RWPE2 (cell line): Measurements from ENCODE around the gene ZBTB18.

Experiments used
- ATAC-seq: fragments of 200-7000 bp; cut with Tn5 transposase; 3 replicates; pipeline ENCODE4 v1.9.1; 2021; ENCODE audit warnings: low read depth
- DNase-seq: peaks from one replicate; pipeline ENCODE4 v3.0.0-alpha.2; 2020; ENCODE audit warnings: low spot score
- H3K27ac ChIP-seq: fragments of 450-650 bp; 2 replicates; pipeline ENCODE4 v1.5.1; 2017; ENCODE audit warnings: mild to moderate bottlenecking; ENCODE audit not compliant: poor library complexity, severe bottlenecking
- H3K27me3 ChIP-seq: fragments of 250-450 bp; sonication (Bioruptor Pico); 2 replicates; pipeline ENCODE4 v1.5.1; 2021; ENCODE audit warnings: mild to moderate bottlenecking, moderate library complexity; ENCODE audit not compliant: insufficient read depth, poor library complexity, severe bottlenecking
- H3K36me3 ChIP-seq: fragments of 250-450 bp; sonication (Bioruptor Pico); 2 replicates; pipeline ENCODE4 v1.5.1; 2020; ENCODE audit warnings: low read depth, mild to moderate bottlenecking, moderate library complexity
- H3K4me1 ChIP-seq: fragments of 250-450 bp; sonication (Bioruptor Pico); 2 replicates; pipeline ENCODE4 v1.5.1; 2021; ENCODE audit warnings: mild to moderate bottlenecking, moderate library complexity; ENCODE audit not compliant: insufficient read depth, poor library complexity, severe bottlenecking
- H3K4me3 ChIP-seq: fragments of 250-450 bp; sonication (Bioruptor Pico); 2 replicates; pipeline ENCODE4 v1.5.1; 2021; ENCODE audit warnings: mild to moderate bottlenecking, moderate library complexity; ENCODE audit not compliant: severe bottlenecking
- H3K9me3 ChIP-seq: fragments of 250-450 bp; sonication (Bioruptor Pico); 2 replicates; pipeline ENCODE4 v1.5.1; 2021; ENCODE audit warnings: mild to moderate bottlenecking, moderate library complexity; ENCODE audit not compliant: severe bottlenecking
- CTCF ChIP-seq: fragments of 450-650 bp; IDR thresholded peaks from one replicate; pipeline ENCODE4 v1.5.1; 2017; ENCODE audit warnings: mild to moderate bottlenecking, moderate library complexity; ENCODE audit not compliant: poor library complexity, severe bottlenecking

ZBTB18 gene

GRCh38 chr1:244054247-244054923 is 3.3 kb downstream of the ZBTB18 start:
- Histone ChIP-seq H3K9me3 (no peaks in the 10 kb centered on the region), H3K4me3 (no peak overlapping the region), H3K27ac (no peak overlapping the region), H3K36me3 (peaks cover 10% of the 10 kb centered on the region), H3K4me1 (peaks cover 9% of the 10 kb centered on the region), H3K27me3 (no peaks in the 10 kb centered on the region)
- TF ChIP-seq CTCF, result no peak
- ATAC-seq, result no peak
- no peak for DNase-seq

GRCh38 chr1:244054924-244055263 is 3.8 kb downstream of the ZBTB18 start:
- Histone ChIP-seq H3K9me3 (no peaks in the 10 kb centered on the region), H3K4me3 (no peak overlapping the region), H3K36me3 (peaks cover 10% of the 10 kb centered on the region), H3K27ac (no peak overlapping the region), H3K4me1 (peaks cover 9% of the 10 kb centered on the region), H3K27me3 (no peaks in the 10 kb centered on the region)
- no peak for TF ChIP-seq CTCF
- ATAC-seq (no peak), DNase-seq (no peak)

DNA sequence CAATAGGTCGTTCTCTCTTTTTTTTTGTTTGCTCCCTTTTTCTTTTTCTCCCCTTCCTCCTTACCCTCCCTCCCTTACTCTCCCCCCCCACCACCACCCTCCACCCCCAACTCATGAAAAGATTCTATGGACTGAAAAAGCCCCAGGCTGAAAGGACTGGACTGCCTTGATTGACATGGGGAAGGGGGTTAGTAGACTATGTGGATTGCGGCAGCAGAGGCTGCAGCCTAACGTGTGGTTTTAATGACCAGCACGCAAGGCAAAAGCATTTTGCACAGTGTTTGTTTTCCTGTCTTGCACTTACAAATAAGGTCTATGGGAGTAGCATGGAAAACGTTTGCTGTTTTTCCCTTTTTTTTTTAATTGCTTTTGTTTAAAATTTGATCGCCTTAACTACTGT is 5.5 kb downstream of the ZBTB18 start:
- DNase-seq (no peak), ATAC-seq (no peak)
- no peak overlapping the region for H3K27ac ChIP-seq
- TF ChIP-seq CTCF, result no peak
- H3K27me3 ChIP-seq, result no peaks in the 10 kb centered on the region
- H3K36me3 ChIP-seq, result peaks cover 10% of the 10 kb centered on the region
- no peak overlapping the region for H3K4me3 ChIP-seq
- no peaks in the 10 kb centered on the region for H3K9me3 ChIP-seq
- no peaks in the 10 kb centered on the region for H3K4me1 ChIP-seq

- DNase-seq (no peak), ATAC-seq (no peak)
- Histone ChIP-seq H3K4me3 (no peak overlapping the region), H3K27me3 (no peaks in the 10 kb centered on the region), H3K4me1 (no peaks in the 10 kb centered on the region), H3K9me3 (no peaks in the 10 kb centered on the region), H3K27ac (no peak overlapping the region), H3K36me3 (peaks cover 10% of the 10 kb centered on the region)
- TF ChIP-seq CTCF, result no peak
These were observed 6.6 kb downstream of the ZBTB18 start for GRCh38 chr1:244057474-244058385.
